Heart left ventricle (tissue), 16 donors: ENCODE results near the gene MPP3. TPM values are rescaled to one million over a fixed set of nuclear protein-coding genes. Genes with fewer than 3 reads are reported as not detected.
A peak's percentile ranks its signal among the peaks of the same experiment; 100 is the strongest.
"Not testable (repeated sequence)": the region's sequence is repeated elsewhere in the genome, so short reads cannot be mapped to it uniquely, and the experiment has no call there.

Source experiments
- ATAC-seq, 4 donors: fragments of 200-7000 bp; cut with Tn5 transposase; one replicate each; pipeline ENCODE4 v1.9.1; 2020 to 2022; ENCODE audit warnings: moderate library complexity in 4 of 4, mild to moderate bottlenecking in 3 of 4, moderate number of reproducible peaks in 1 of 4
- DNase-seq, 5 donors: peaks; one replicate each; pipeline ENCODE4 v3.0.0-alpha.2; 2020
- H3K27ac ChIP-seq, 12 donors: fragments of 200-600 bp; sonication (generic) in 4 of 12; one replicate each; pipeline versions ENCODE4 v1.5.0 to v1.8.0; 2016 to 2022; ENCODE audit warnings: mild to moderate bottlenecking in 2 of 12
- H3K27me3 ChIP-seq, 9 donors: fragments of 200-600 bp; sonication (generic) in 2 of 9; one replicate each; pipeline versions ENCODE4 v1.5.1 to v1.8.0; 2016 to 2022; ENCODE audit warnings: mild to moderate bottlenecking in 3 of 9
- H3K36me3 ChIP-seq, 9 donors: fragments of 200-600 bp; sonication (generic) in 2 of 9; one replicate each; pipeline versions ENCODE4 v1.5.0 to v1.8.0; 2018 to 2022; ENCODE audit warnings: mild to moderate bottlenecking in 2 of 9
- H3K4me1 ChIP-seq, 12 donors: fragments of 200-600 bp; sonication (generic) in 4 of 12; one replicate each; pipeline versions ENCODE4 v1.5.0 to v1.8.0; 2016 to 2022; ENCODE audit warnings: mild to moderate bottlenecking in 3 of 12
- H3K4me3 ChIP-seq, 12 donors: fragments of 200-600 bp; sonication (generic) in 4 of 12; one replicate each; pipeline versions ENCODE4 v1.5.0 to v1.8.0; 2017 to 2022; ENCODE audit warnings: mild to moderate bottlenecking in 9 of 12, moderate library complexity in 4 of 12
- H3K9me3 ChIP-seq, 12 donors: fragments of 200-600 bp; sonication (generic) in 4 of 12; one replicate each; pipeline versions ENCODE4 v1.5.0 to v1.8.0; 2016 to 2022; ENCODE audit warnings: mild to moderate bottlenecking in 1 of 12
- CTCF ChIP-seq, 12 donors: fragments of 200-600 bp; sonication (generic) in 4 of 12; IDR thresholded peaks; one replicate each; pipeline versions ENCODE4 v1.5.0 to v1.8.0; 2018 to 2022; ENCODE audit warnings: antibody characterized with exemption in 12 of 12, mild to moderate bottlenecking in 5 of 12
- POLR2A ChIP-seq, 2 donors: fragments of 450-650 bp; IDR thresholded peaks; one replicate each; pipeline ENCODE4 v1.6.1; 2017; ENCODE audit warnings: antibody characterized with exemption in 2 of 2, mild to moderate bottlenecking in 2 of 2, moderate library complexity in 2 of 2
- WGBS, 4 donors: extraction: QIAGEN DNeasy Blood & Tissue Kit in 2 of 4; methylation state at CpG; one replicate each; pipeline versions ENCODE4 v1.1.5 to v1.1.7; 2013 to 2018; 5-methylcytosine and 5-hydroxymethylcytosine counted together
- intact Hi-C, 10 donors: fragments of 100-400 bp; cut with DNase I; formaldehyde crosslinking; loops; one replicate each; pipeline versions ENCODE4 v1.11.1 to v1.14.2; 2022
- polyA plus RNA-seq, 2 donors: library from polyadenylated mRNA; stranded (reverse); fragments of 200-250 nt; gene quantifications; one replicate each; pipeline ENCODE4 v1.2.3, GENCODE V29; 2013
- total RNA-seq, 9 donors: library from RNA; depleted of rRNA in 2 of 9; stranded (reverse); fragments of >200 nt in 2 of 9; fragmentation: NEBNext Ultra II Directional in 3 of 9; extraction: Animal tissue kit (Norgen Biotek cat#: 25700) in 3 of 9; gene quantifications; one replicate each; pipeline versions ENCODE4 v1.1.0 to v1.2.4, GENCODE V29; 2016 to 2023
- donor health status: ischemic (EF 13 %, LVEDD 7.1; RV severe dilation, severe dysfunction).
- donor health status: healthy with polysubstance abuse.
- donor health status: DM: no; HTN: yes; CAD: no.
- donor health status: DM: no; HTN: no; CAD: no.
- donor health status: ischemic (EF 25% LVEDD 6.9; RV normal size, moderate dysfunction).
- donor health status: ischemic (EF 25% LVEDD 5.7; RV mildly dilated, moderate dysfunction).
- donor health status: healthy.
- donor health status: DM: yes; HTN: yes; CAD: no.
- donor health status: ischemic (EF 35%, LVEDD 5.7; RV mildly dilated, moderate dysfunction).
- donor health status: nonischemic (EF 11% LVEDD 7.7; RV severe dilation, severe dysfunction).
- donor health status: DM: yes; HTN: yes; CAD: no.
- donor health status: PGD.
- donor health status: ischemic (EF 29% LVEDD 5.4; RV normal size, mild dysfunction).
- donor health status: nonischemic (EF 23%, LVEDD 6.1; RV moderate dilation, normal function).

The MPP3 gene
- total and polyA plus RNA-seq, 11 donors, result 13.8 to 70.2 (median 27.5) TPM

- Histone ChIP-seq H3K27ac (no peak overlapping the region), H3K4me3 (no peak overlapping the region), H3K36me3 (peaks cover 0 to 82% (median 39%) of the 10 kb centered on the region in 9 donors), H3K4me1 (no peaks in the 10 kb centered on the region), H3K27me3 (no peaks in the 10 kb centered on the region), H3K9me3 (no peaks in the 10 kb centered on the region)
- DNase-seq, result no peak
- intact Hi-C loops, result no loop called here
- 60 to 72% (median 64%) methylated on average over 4 of the region's 4 CpGs for WGBS, 4 donors
- TF ChIP-seq POLR2A (IDR thresholded peaks at IDR 0.05) (no peak), CTCF (IDR thresholded peaks at IDR 0.05) (no peak)
- ATAC-seq, result no peak
These were observed 29.2 kb downstream of the MPP3 start for GRCh38 chr17:43803758-43804157.

GRCh38 chr17:43801844-43802243 lies 31.1 kb downstream of the MPP3 start:
- no peak overlapping the region for H3K27ac ChIP-seq
- no peak for DNase-seq
- no peak overlapping the region for H3K4me3 ChIP-seq
- no peak for TF ChIP-seq POLR2A (IDR thresholded peaks at IDR 0.05)
- TF ChIP-seq CTCF (IDR thresholded peaks at IDR 0.05), result no peak
- no peaks in the 10 kb centered on the region for H3K9me3 ChIP-seq
- H3K36me3 ChIP-seq, result peaks cover 0 to 65% (median 26%) of the 10 kb centered on the region in 9 donors
- ATAC-seq, result no peak
- no peaks in the 10 kb centered on the region for H3K27me3 ChIP-seq
- intact Hi-C loops, result no loop called here
- 73 to 87% (median 82%) methylated on average over 3 of the region's 3 CpGs for WGBS, 4 donors
- no peaks in the 10 kb centered on the region for H3K4me1 ChIP-seq

GRCh38 chr17:43800736-43801135 lies 32.2 kb downstream of the MPP3 start:
- no peak overlapping the region for H3K27ac ChIP-seq
- no peaks in the 10 kb centered on the region for H3K4me1 ChIP-seq
- DNase-seq, result no peak
- no peaks in the 10 kb centered on the region for H3K27me3 ChIP-seq
- H3K4me3 ChIP-seq, result no peak overlapping the region
- H3K36me3 ChIP-seq, result peaks cover 0 to 54% (median 23%) of the 10 kb centered on the region in 9 donors
- H3K9me3 ChIP-seq, result no peaks in the 10 kb centered on the region
- ATAC-seq, result peak in 1 of 4 donors; percentile 8
- intact Hi-C loops, result no loop called here
- 92 to 96% (median 94%) methylated on average over 3 of the region's 3 CpGs for WGBS, 4 donors
- TF ChIP-seq POLR2A (IDR thresholded peaks at IDR 0.05) (no peak), CTCF (IDR thresholded peaks at IDR 0.05) (no peak)

GRCh38 chr17:43799047-43799446 lies 33.9 kb downstream of the MPP3 start:
- peak; percentile 5 to 36 (median 22) for ATAC-seq
- no peak overlapping the region for H3K4me3 ChIP-seq
- WGBS, 4 donors, result 86 to 91% (median 87%) methylated on average over 2 of the region's 2 CpGs
- H3K4me1 ChIP-seq, result no peaks in the 10 kb centered on the region
- TF ChIP-seq POLR2A (IDR thresholded peaks at IDR 0.05), result no peak
- TF ChIP-seq CTCF (IDR thresholded peaks at IDR 0.05), result no peak
- DNase-seq, result no peak
- intact Hi-C loops, result no loop called here
- peaks cover 0 to 37% (median 18%) of the 10 kb centered on the region in 9 donors for H3K36me3 ChIP-seq
- no peak overlapping the region for H3K27ac ChIP-seq
- no peaks in the 10 kb centered on the region for H3K27me3 ChIP-seq
- H3K9me3 ChIP-seq, result no peaks in the 10 kb centered on the region

GRCh38 chr17:43798024-43798423 lies 34.9 kb downstream of the MPP3 start:
- ATAC-seq, intact Hi-C loops, H3K9me3 ChIP-seq, H3K27me3 ChIP-seq, H3K4me1 ChIP-seq, H3K4me3 ChIP-seq, H3K27ac ChIP-seq, DNase-seq: not testable (repeated sequence)
- WGBS, 4 donors, result 79 to 86% (median 82%) methylated on average over 4 to 9 of the region's 9 CpGs
- H3K36me3 ChIP-seq, result peaks cover 0 to 28% (median 14%) of the 10 kb centered on the region in 9 donors

GRCh38 chr17:43792668-43793067 lies 40.3 kb downstream of the MPP3 start:
- intact Hi-C loops, H3K9me3 ChIP-seq, H3K4me3 ChIP-seq, H3K4me1 ChIP-seq, DNase-seq, H3K36me3 ChIP-seq, ATAC-seq, H3K27ac ChIP-seq, H3K27me3 ChIP-seq: not testable (repeated sequence)
- WGBS, 4 donors, result 76 to 94% (median 92%) methylated on average over 4 of the region's 4 CpGs
